ENCODE data around the gene CSRNP2. TPM values are rescaled to one million over a fixed set of nuclear protein-coding genes. Genes with fewer than 3 reads are reported as not detected.

CSRNP2 gene
- total RNA-seq, 1 experiment from 2014 or later, result 16.0 TPM

DNA sequence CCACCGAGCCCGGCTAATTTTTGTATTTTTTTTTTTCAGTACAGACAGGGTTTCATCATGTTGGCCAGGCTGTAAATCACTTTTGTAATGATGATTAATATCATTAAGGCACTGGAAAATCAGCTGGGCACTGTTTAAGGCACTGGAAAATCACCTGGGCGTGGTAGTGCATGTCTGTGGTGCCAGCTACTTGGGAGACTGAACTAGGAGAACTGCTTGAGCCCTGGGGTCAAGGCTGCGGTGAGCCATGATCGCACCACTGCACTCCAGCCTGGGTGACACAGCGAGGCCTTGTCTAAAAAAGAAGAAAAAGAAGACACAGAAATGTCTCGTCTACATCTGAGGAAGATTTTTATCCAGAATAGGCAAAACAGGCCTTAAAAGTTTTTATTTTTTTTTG lies 70.0 kb downstream of the CSRNP2 start:
- in situ Hi-C loops (cut with HindIII; ENCODE audit: low pct_unique_long_range_greater_than_20kb, low sequenced_read_pairs), result no loop called here
- no peak for DNase-seq (ENCODE audit: low read depth, low spot score)

DNA sequence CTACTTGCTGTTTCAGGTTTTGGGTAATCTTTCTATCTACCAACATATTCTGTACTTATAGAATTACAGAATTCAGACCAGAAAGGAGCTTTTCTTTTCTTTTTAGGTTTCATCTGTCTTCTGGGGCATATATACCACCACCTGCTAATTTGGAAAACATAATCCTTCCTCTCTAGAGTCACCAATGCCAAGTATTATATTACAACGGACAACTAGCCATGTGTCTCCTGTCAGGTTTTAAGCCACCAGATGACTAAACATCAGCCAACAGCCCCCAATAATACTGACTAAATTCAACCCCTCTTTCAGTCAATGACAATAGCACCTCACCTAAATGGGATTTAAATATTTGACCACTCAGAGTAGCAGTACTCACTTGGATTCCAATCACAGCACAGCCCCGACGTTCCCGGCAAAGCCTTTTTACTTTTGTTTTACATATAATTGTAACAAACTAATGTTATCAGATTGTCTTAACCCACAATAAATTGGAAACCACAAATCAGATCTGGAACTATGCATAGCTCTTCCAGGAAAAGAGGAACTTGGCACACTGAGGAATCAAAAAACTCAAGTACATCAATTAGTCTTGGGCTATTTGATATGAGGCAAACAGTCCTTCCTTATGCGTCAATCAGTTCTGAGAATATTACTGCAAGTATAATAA lies 70.7 kb downstream of the CSRNP2 start:
- no peak for DNase-seq (ENCODE audit: low read depth, low spot score)
- in situ Hi-C loops (cut with HindIII; ENCODE audit: low pct_unique_long_range_greater_than_20kb, low sequenced_read_pairs), result no loop called here

DNA sequence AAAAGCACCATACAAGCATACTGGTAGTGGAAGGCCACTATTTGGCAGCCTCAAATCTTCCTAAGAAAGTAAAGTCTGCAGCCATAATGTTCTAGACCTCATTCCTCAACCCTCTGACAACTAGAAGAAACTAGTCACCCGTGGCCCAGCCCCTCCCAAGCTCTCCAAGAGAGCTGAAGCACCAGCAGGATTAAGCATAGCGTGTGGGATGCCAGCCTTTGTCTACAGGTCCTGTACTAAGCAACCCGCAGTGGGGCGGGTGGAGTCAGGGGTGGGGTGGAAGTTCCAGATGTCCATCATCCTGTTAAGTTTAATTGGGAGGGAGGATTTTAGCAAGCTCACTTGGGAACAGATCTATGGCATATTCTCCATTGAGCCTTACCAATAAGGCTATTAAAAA lies 71.4 kb downstream of the CSRNP2 start:
- in situ Hi-C loops (cut with HindIII; ENCODE audit: low pct_unique_long_range_greater_than_20kb, low sequenced_read_pairs), result no loop called here
- no peak for DNase-seq (ENCODE audit: low read depth, low spot score)

Small RNA genes lying within 50 kb of the gene (small RNA-seq; reads per million reads assigned to genes)
- gene RNU6-1273P (0 reads per million in 2 experiments), gene RNU6-87P (0 reads per million in 2 experiments)

Other genes starting within 250 kb of the CSRNP2 start
- gene TMPRSS12, start 240.7 kb downstream of the CSRNP2 start, total RNA-seq (2014; rRNA removed; shearing (Covaris generic)), result not detected in 2 replicates
- gene HIGD1C, start 131.1 kb downstream of the CSRNP2 start, total RNA-seq (2014; rRNA removed; shearing (Covaris generic)), result not detected in 2 replicates
- 148 and 168 TPM in 2 replicates for gene SLC11A2, start 57.2 kb downstream of the CSRNP2 start, total RNA-seq (2014; rRNA removed; shearing (Covaris generic))
- gene LETMD1, start 35.3 kb downstream of the CSRNP2 start, total RNA-seq (2014; rRNA removed; shearing (Covaris generic)), result 68.6 and 77.5 TPM in 2 replicates
- 11.3 and 12.1 TPM in 2 replicates for gene TFCP2, start 89.5 kb upstream of the CSRNP2 start, total RNA-seq (2014; rRNA removed; shearing (Covaris generic))
- gene POU6F1, start 134.5 kb upstream of the CSRNP2 start, total RNA-seq (2014; rRNA removed; shearing (Covaris generic)), result 1.5 and 3.1 TPM in 2 replicates
- 424 and 462 TPM in 2 replicates for gene DAZAP2, start 155.2 kb upstream of the CSRNP2 start, total RNA-seq (2014; rRNA removed; shearing (Covaris generic))
- 1.8 and 2.3 TPM in 2 replicates for gene SMAGP, start 186.8 kb upstream of the CSRNP2 start, total RNA-seq (2014; rRNA removed; shearing (Covaris generic))
- 0.08 TPM in 1 of 2 replicates, not detected in the other for gene BIN2, start 240.6 kb upstream of the CSRNP2 start, total RNA-seq (2014; rRNA removed; shearing (Covaris generic))